ENCODE data around the gene KCNQ1OT1.
A peak's percentile ranks its signal among the peaks of the same experiment; 100 is the strongest.

KCNQ1OT1 gene

DNA sequence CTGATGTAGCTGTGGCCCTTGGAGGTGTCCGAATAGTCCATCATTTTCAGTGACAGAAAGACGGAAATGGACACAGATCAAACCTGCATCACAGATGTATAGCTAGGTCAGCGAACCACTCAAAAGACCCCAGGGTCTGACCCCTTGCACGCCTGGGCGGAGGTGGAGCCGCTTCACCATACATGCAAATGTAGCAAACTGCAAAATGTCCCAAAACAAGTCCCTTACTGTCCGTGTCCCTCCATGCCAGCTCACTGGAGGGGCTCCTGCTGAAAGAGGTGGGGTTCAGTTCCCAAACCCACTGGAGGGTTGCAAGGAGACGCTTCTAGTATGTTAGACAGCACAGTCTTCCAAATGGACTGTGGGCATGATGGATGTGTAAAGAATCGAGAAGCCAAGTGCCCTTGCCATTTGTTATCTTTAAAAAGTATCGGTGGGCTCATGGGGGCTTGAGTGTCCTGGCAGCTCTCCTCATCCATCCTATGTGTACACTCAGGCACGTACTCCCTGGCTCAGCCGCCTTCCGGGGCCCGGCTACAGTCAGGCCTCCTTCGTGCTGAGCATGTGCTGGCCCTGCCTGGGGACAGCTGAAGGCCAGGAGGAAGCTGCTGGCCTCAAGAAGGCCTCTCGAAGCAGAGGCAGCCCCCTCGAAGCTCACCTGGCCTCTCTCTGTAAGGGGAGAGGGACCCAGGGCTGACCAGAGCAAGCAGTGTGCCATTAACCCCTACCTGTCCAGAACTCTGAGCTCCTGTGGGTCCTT, 20.2 kb upstream of the KCNQ1OT1 start:
- no peak for DNase-seq

GRCh38 chr11:2718817-2719438, 19.1 kb upstream of the KCNQ1OT1 start:
- no peak for DNase-seq

- no peak for DNase-seq
Measured at GRCh38 chr11:2717561-2718325, 17.9 kb upstream of the KCNQ1OT1 start.

- DNase-seq: no peak
Measured at GRCh38 chr11:2716376-2717095, 16.7 kb upstream of the KCNQ1OT1 start.

GRCh38 chr11:2715716-2716350, 16.0 kb upstream of the KCNQ1OT1 start:
- DNase-seq: no peak

DNA sequence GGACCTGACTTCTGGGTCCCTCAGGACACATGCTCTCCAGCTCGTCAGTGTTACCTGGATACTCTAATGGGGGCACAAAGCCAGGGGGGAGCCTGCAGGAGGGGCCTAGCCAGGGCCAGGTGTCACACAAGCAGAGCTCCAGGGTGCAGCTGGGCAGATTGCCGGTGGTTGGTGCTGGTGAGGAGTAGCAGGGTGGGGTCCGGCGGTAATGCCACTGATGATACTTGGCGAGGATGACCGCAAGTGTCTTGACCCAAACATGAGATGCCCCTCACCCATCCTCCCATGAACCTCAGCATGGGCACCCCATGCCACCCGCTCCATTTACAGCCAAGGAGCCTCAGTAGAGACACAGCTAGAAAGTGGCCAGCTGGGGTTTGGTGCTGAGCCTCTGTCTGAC, 15.1 kb upstream of the KCNQ1OT1 start:
- no peak for DNase-seq

GRCh38 chr11:2714463-2714800, 14.6 kb upstream of the KCNQ1OT1 start:
- DNase-seq: no peak

DNA sequence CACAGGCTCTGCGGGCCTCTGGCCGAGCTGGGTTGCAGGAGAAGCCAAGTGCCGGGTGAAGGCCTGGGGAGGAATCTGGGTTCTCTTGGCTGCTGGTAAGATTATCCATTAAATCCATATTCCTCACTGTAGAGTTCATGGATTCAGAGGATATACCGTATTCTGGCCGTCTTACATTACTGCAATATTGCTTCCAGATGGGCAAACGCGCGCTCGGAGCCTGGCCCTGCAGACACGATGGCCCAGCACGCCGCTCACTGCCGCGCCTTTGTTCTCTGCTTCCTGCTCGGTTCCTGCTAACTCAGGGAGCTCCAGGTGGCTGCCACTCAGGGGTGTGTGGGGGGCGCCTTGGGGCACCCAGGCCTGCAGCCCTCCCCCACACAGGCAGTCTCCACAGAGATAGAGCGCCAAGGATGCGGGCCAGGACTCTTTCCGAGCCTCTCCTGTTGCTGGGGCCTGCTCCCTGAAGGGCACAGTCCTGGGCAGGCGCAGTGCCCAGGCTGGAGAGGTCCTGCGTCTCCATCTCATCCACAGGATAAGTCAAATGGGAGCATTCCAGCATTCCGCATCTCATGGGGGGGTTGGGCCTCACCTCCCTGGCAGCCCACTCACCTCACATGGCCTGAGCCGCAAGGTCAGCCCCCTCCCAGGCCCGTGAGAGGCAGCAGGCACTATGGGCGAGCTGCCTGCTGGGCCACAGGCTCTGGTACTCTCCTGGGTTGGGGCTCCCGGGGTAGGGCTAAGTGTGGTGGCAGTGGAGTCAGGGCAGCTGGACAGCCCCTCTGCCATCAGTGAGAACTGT, 14.1 kb upstream of the KCNQ1OT1 start:
- no peak for DNase-seq

- no peak for DNase-seq
Measured at GRCh38 chr11:2713094-2713493, 13.3 kb upstream of the KCNQ1OT1 start.

DNA sequence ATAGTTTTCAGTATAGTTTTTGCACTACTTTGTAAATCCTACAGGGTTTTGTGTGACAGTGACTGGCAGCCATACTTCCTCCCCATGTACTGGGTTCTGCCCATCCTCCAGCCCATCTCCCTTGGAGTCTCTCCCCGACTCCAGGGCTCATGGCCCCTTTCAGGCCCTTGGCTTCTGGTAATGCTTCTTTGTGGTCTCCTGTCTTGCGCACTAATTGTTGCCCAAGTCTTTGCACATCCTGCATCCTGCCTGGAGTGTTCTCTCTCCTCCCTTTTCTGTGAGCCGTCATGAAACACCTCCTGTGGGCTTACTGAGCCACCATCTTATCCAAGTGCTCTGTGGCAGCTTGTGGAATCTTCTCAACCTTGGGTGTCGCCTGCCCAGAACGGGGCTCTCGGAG, 11.4 kb upstream of the KCNQ1OT1 start:
- DNase-seq: no peak

GRCh38 chr11:2709429-2709828, 9.6 kb upstream of the KCNQ1OT1 start:
- DNase-seq: peak; percentile 31

DNA sequence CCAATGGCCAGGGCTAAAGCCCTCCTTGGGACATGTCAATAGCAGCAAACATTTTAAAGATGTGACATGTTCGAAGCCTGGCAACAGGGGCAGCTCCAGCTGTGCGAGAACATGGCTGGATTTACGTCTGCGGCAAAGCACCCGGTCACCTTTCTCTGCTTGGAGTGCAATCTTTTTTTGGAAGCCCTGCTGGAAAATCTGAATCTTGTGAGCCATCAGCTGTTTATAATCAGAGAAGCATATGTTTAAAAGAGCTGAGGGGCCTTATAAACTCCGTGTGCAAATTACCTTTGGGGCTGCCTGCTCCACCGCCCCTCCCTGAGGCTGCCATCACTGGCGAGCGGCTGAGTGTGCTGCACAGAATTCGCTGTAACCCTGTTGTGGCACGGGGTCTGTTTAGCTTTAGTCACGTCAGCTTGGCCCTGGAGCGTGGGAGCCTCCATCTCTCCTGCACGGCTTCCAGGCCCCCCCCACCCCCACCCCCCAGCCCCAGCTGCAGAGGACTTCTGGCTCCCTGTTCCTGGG, 9.0 kb upstream of the KCNQ1OT1 start:
- DNase-seq: no peak

DNA sequence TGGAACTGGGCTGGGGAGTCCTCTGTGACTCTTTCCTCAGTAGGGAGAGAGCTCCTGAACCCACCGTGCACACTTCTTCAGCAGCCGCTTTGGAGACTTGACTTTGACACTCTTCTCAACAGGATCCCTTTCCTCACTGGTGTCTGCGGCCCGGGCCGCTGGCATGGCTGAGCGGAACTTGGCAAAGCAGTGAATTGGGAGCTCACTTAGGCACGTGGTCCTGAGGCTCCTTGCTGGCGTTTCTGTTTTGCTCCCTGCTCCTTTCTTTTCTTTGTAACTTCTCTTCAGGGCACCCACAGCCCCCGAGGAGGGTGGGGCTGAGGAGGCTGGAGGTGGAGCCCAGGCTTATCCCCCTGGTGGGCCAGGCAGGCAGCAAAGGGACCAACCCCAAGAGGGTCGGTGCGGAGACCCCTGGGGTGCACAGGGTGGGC, 8.4 kb upstream of the KCNQ1OT1 start:
- DNase-seq: no peak

DNA sequence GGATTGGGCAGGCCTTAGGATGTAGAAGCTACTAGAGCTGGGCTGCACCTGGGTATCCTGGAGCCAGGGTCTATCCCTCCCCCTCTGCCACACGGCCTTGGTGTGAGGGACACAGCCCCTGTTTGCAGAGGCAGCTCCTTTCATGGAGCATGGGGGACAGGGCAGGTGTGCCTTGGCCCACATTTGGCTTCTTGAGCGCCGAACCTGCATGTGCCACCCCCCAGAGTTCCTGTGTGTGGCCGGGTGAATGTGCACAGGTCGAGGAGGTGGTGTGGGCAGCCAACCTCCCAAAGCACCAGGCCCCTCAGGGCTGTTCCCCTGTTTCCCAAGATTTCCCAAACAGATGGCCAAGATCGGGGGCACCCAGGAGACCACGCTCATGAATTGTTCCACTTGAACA, 7.9 kb upstream of the KCNQ1OT1 start:
- no peak for DNase-seq

DNA sequence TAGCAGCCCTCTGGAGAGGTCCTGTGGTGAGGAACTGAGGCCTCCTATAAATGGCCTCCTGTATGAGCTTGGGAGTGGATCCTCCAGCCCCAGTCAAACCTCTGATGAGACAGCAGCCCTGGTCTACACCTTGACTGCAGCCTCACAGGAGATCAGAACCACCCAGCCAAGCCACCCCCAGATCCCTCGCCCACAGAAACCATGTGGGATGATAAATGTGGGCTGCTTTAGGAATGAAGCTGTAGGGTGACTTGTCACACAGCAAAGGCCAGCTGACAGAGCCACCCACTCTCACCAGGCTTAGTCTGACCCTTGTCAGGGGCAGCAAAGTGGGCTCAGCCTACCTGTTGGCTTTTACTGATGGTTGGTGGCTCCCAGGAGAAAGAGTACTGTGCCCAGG, 6.5 kb upstream of the KCNQ1OT1 start:
- no peak for DNase-seq

DNA sequence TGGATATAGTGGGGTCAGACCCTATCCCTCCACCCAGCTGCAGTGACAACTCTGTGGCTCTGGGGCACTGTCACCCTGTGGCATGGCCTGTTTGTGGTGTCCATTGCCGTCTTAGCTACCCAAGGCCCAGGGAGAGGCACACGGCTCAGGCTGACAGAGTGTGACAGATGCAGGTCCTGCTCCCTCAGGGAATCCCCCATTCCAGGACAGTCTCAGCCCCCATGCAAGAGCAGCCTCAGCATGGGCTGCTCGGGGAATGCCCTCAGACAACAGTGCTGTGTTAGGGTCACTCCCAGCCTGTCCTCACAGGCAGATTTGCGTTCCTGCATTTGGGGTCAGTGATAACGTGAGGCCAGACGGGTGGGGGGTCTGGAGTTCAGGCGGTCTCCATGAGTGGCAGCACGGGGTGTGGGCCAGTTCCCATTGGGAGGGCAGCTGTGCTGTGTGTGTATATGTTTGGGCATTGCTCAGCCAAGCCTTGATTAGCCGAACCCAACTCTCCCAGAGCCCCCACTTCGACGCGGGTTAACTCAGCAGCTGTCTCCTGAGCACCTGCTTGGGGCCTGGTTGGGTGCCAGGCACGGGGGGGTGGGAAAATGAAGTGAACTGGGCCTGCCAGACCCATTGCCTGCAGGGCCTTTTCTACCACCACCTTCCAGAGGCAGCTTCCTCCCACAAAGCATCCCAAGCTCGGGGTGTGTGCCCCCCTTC, 5.3 kb upstream of the KCNQ1OT1 start:
- no peak for DNase-seq

DNA sequence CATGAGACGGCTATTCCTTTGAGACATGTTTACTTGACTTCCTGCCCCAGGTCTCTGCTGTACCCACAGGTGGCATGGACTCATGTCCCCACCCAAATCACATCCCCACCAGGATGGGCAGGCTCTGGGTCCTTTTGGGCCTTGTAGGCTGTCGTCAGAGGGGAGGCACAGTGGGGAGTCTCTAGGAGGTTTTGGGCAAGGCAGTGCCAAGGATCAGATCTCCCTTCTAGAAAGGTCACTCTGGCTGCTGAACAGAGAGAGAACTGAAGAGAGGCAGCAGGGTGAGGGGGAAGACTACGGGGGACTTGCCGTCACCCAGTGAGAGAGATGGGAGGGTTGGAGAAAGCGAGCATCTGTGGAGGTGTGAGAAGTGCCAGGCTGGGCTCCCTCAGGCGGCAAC, 4.6 kb upstream of the KCNQ1OT1 start:
- no peak for DNase-seq

DNA sequence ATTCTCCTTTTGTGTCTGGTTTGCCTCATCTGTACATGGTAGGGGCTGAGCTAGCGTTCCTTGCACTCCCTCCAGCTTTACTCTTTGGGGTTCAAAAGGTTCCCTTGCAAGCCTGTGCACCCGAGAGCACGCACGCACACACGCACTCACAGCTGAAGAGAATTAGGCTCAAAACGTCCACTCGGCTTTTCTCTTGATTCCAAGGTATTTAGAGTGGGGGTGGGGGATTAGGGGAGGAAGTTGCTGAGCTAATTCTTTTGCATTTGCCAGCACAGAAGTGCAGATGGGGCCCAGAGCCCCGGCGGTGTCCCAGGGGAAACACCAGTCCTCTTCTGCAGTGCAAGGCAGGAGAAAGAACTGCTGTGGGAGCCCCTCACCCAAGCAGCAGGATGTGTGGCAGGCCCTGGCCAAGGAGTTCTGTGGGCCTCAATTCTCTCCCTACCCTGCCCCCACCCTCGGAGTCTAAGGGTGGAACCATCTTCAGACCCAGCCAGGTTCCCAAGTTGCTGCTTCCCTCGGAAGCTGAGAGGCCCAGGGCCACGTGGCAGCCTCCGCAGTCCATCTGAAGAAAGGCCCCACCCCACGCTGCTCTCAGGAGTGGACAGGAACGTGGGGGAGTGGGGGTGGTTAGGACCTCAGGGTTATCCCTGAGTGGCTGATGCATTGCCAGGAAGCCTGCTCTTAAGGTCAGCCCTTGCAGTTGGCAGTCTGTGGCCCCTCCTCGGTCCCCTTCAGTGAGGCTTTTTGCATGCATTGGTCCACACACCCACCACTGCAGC, 3.8 kb upstream of the KCNQ1OT1 start:
- DNase-seq: no peak

- DNase-seq: no peak
Measured at GRCh38 chr11:2702771-2703362, 3.1 kb upstream of the KCNQ1OT1 start.

DNA sequence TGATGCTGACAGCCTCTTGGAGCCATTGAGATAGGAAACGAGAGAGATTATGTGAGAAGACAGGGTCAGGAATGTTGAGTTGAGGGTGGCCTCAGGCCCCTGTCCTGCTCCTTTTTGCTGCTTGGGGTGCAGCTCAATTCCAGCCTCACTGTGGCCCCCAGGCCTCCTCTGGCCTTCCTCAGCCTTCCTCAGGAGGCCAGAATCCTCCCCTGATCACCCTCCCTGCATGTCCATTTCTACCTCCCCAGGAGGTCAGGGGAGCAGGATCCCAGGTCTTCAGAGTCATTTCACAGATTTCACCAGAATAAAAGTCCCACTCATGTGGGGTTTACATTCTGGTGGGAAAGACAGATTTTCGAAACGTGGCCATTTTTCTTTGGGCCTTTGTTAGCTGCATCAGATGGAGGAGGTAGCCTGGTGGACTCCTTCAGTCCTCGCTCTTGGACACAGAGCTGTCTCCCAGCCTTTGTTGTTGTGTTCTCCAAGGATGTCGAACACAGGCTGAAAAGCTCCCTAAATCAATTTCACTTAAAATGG, 2.2 kb upstream of the KCNQ1OT1 start:
- DNase-seq: no peak
